Measurements from ENCODE around the gene OR6M1.

DNA sequence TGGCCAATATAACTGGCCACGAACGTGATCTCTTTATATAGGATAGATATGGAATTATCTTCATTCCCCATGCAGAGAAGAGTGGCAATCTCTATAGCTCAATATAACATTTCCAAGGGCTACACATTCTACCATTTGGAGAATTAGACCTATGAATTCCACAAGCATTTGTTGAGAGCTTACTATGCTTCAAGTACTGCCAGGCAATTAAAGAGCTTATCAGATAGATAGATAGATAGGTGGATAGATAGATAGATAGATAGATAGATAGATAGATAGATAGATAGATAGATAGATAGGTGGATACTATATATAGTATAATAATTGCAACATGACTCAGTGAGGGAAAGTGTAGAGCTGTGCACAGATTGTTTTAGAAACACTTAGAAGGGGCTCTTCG, 50.3 kb downstream of the OR6M1 start:
- TF ChIP-seq, protein P1, sequence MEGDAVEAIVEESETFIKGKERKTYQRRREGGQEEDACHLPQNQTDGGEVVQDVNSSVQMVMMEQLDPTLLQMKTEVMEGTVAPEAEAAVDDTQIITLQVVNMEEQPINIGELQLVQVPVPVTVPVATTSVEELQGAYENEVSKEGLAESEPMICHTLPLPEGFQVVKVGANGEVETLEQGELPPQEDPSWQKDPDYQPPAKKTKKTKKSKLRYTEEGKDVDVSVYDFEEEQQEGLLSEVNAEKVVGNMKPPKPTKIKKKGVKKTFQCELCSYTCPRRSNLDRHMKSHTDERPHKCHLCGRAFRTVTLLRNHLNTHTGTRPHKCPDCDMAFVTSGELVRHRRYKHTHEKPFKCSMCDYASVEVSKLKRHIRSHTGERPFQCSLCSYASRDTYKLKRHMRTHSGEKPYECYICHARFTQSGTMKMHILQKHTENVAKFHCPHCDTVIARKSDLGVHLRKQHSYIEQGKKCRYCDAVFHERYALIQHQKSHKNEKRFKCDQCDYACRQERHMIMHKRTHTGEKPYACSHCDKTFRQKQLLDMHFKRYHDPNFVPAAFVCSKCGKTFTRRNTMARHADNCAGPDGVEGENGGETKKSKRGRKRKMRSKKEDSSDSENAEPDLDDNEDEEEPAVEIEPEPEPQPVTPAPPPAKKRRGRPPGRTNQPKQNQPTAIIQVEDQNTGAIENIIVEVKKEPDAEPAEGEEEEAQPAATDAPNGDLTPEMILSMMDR (conservative IDR thresholded peaks at IDR 0.05; ENCODE audit: low read depth, low read length): no peak
- TF ChIP-seq POLR2A (IDR thresholded peaks at IDR 0.05; ENCODE audit: low read depth, low read length): no peak
- no peak for TF ChIP-seq MAFK (IDR thresholded peaks at IDR 0.05; ENCODE audit: low read depth, low read length)
- no peak for TF ChIP-seq FOS (IDR thresholded peaks at IDR 0.05; ENCODE audit: low read depth, low read length)
- TF ChIP-seq MXI1 (IDR thresholded peaks at IDR 0.05; ENCODE audit: borderline replicate concordance, low read depth, low read length): no peak
- no peak for TF ChIP-seq RCOR1 (IDR thresholded peaks at IDR 0.05; ENCODE audit: insufficient replicate concordance, low read length)
- TF ChIP-seq RFX5 (IDR thresholded peaks at IDR 0.05; ENCODE audit: low read depth, low read length): no peak
- TF ChIP-seq, protein P2, sequence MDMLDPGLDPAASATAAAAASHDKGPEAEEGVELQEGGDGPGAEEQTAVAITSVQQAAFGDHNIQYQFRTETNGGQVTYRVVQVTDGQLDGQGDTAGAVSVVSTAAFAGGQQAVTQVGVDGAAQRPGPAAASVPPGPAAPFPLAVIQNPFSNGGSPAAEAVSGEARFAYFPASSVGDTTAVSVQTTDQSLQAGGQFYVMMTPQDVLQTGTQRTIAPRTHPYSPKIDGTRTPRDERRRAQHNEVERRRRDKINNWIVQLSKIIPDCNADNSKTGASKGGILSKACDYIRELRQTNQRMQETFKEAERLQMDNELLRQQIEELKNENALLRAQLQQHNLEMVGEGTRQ (IDR thresholded peaks at IDR 0.05; ENCODE audit: low read depth, low read length): no peak
- no peak for TF ChIP-seq CEBPB (IDR thresholded peaks at IDR 0.05; ENCODE audit: low read depth, low read length)
- TF ChIP-seq BHLHE40 (IDR thresholded peaks at IDR 0.05; ENCODE audit: low read depth, low read length): no peak
- no peak for TF ChIP-seq MAZ (IDR thresholded peaks at IDR 0.05; ENCODE audit: borderline replicate concordance, low read depth, low read length)
- TF ChIP-seq SMC3 (IDR thresholded peaks at IDR 0.05; ENCODE audit: low read depth, low read length): no peak
- TF ChIP-seq, protein P3, sequence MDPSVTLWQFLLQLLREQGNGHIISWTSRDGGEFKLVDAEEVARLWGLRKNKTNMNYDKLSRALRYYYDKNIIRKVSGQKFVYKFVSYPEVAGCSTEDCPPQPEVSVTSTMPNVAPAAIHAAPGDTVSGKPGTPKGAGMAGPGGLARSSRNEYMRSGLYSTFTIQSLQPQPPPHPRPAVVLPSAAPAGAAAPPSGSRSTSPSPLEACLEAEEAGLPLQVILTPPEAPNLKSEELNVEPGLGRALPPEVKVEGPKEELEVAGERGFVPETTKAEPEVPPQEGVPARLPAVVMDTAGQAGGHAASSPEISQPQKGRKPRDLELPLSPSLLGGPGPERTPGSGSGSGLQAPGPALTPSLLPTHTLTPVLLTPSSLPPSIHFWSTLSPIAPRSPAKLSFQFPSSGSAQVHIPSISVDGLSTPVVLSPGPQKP (IDR thresholded peaks at IDR 0.05; ENCODE audit: borderline replicate concordance, low read depth, low read length): no peak
